HepG2 (cell line): ENCODE data around the gene FAM9C. TPM values are rescaled to one million over a fixed set of nuclear protein-coding genes. Genes with fewer than 3 reads are reported as not detected.

ENCODE experiments used
- ATAC-seq: fragments of 200-7000 bp; cut with Tn5 transposase; 3 replicates; pipeline ENCODE4 v1.9.1; 2020; ENCODE audit warnings: mild to moderate bottlenecking, moderate library complexity
- BruUV-seq: library from RNA; stranded (reverse); fragments of 400-500 nt; replicated peaks from 2 replicates; lab custom pipeline; 2021; lab: Mats Ljungman, UMichigan
- CTCF ChIA-PET: fragments of 300-600 bp; formaldehyde crosslinking; extraction: SDS; loops from one replicate; lab custom pipeline; 2021; ENCODE audit warnings: low total read pairs, inconsistent platforms, low intra/inter-chr PET ratio; lab: Yijun Ruan, JAX
- POLR2A ChIA-PET: fragments of 350-600 bp; sonication (Branson Sonifier 250); formaldehyde crosslinking; loops from one replicate; lab custom pipeline; 2020; ENCODE audit warnings: antibody characterized with exemption, inconsistent platforms; lab: Yijun Ruan, JAX
- DNase-seq: peaks from one replicate; pipeline ENCODE4 v3.0.0-alpha.2; 2015; ENCODE audit warnings: low spot score
- FAIRE-seq: peaks from 3 replicates; lab custom pipeline; 2011; peaks lifted over from hg19 to GRCh38; lab: Jason Lieb, UNC
- H2AFZ ChIP-seq: one replicate; pipeline ENCODE4 v1.6.1; 2011; ENCODE audit warnings: low read length, inconsistent platforms
- H3K27ac ChIP-seq: fragments of 300-600 bp; 3 replicates; pipeline ENCODE4 v1.8.0; 2011; ENCODE audit warnings: mixed run types, mild to moderate bottlenecking, mixed read lengths, low read length, inconsistent platforms; ENCODE audit not compliant: insufficient read depth; ENCODE audit errors: extremely low read length
- H3K27me3 ChIP-seq, 2 experiments: fragments of 200-600 bp in 1 of 2; 2 replicates in 1 of 2; 3 replicates in 1 of 2; pipeline versions ENCODE4 v1.6.0 to v1.8.0; 2011; ENCODE audit warnings: low read length in 2 of 2, mild to moderate bottlenecking in 2 of 2, moderate library complexity in 2 of 2, inconsistent platforms in 1 of 2; ENCODE audit not compliant: insufficient read depth in 2 of 2, control insufficient read depth in 1 of 2
- H3K36me3 ChIP-seq, 2 experiments: fragments of 200-600 bp in 1 of 2; replicated peaks in 1 of 2; 2 replicates in 1 of 2; 3 replicates in 1 of 2; pipeline versions ENCODE4 v1.5.1 to v1.8.0; 2011; ENCODE audit warnings: low read length in 2 of 2, inconsistent platforms in 1 of 2; ENCODE audit not compliant: insufficient read depth in 2 of 2, control insufficient read depth in 1 of 2
- H3K4me1 ChIP-seq: 2 replicates; pipeline ENCODE4 v1.5.1; 2012; ENCODE audit warnings: low read length, inconsistent platforms; ENCODE audit not compliant: insufficient read depth
- H3K4me2 ChIP-seq: 2 replicates; pipeline ENCODE4 v1.6.0; 2011; ENCODE audit warnings: low read depth, low read length, inconsistent platforms
- H3K4me3 ChIP-seq, 3 experiments: fragments of 200-600 bp in 1 of 3; sonication (generic), shearing (Covaris generic) in 1 of 3; replicated peaks in 1 of 3; 2 replicates each; pipeline ENCODE4 v1.5.1; 2011 to 2016; ENCODE audit warnings: low read length in 3 of 3, inconsistent platforms in 2 of 3, low read depth in 2 of 3, mild to moderate bottlenecking in 2 of 3, control low read depth in 1 of 3, mixed read lengths in 1 of 3; ENCODE audit not compliant: insufficient read depth in 1 of 3
- H3K79me2 ChIP-seq: one replicate; pipeline ENCODE4 v1.6.1; 2011; ENCODE audit warnings: low read length, inconsistent platforms; ENCODE audit not compliant: insufficient read depth
- H3K9ac ChIP-seq: 2 replicates; pipeline ENCODE4 v1.6.0; 2011; ENCODE audit warnings: mild to moderate bottlenecking, low read depth, low read length, inconsistent platforms; ENCODE audit not compliant: insufficient read depth
- H3K9me3 ChIP-seq: 2 replicates; pipeline ENCODE4 v1.5.1; 2012; ENCODE audit warnings: mild to moderate bottlenecking, low read length
- H4K20me1 ChIP-seq: 2 replicates; pipeline ENCODE4 v1.6.0; 2011; ENCODE audit warnings: inconsistent platforms, mild to moderate bottlenecking, low read length, moderate library complexity; ENCODE audit not compliant: insufficient read depth
- FOSL2 ChIP-seq: sonication (generic); formaldehyde crosslinking; IDR thresholded peaks from 2 replicates; pipeline ENCODE4 v1.4.0; 2020; ENCODE audit warnings: missing genetic modification reagents
- GRHL1 ChIP-seq: sonication (generic); formaldehyde crosslinking; conservative IDR thresholded peaks from 2 replicates; pipeline ENCODE4 v1.8.0; 2022; ENCODE audit warnings: missing genetic modification reagents
- HHEX ChIP-seq: IDR thresholded peaks from 2 replicates; pipeline ENCODE4 v1.6.1; 2016; ENCODE audit warnings: control low read depth
- MXI1 ChIP-seq: IDR thresholded peaks from 3 replicates; pipeline ENCODE4 v1.6.1; 2012; ENCODE audit warnings: low read depth, low read length, inconsistent platforms, borderline replicate concordance
- NCOA2 ChIP-seq: sonication (generic); formaldehyde crosslinking; IDR thresholded peaks from 2 replicates; pipeline ENCODE4 v1.8.0; 2022; ENCODE audit warnings: inconsistent platforms
- PHF5A ChIP-seq: IDR thresholded peaks from one replicate; pipeline ENCODE4 v1.6.1; 2018; ENCODE audit warnings: low read depth, missing genetic modification reagents; ENCODE audit not compliant: unreplicated experiment
- PRDM15 ChIP-seq: sonication (generic); formaldehyde crosslinking; IDR thresholded peaks from 2 replicates; pipeline ENCODE4 v1.4.0; 2020; ENCODE audit warnings: missing genetic modification reagents
- ZNF230 ChIP-seq: sonication (generic); formaldehyde crosslinking; IDR thresholded peaks from 2 replicates; pipeline ENCODE4 v1.4.0; 2020; ENCODE audit warnings: mild to moderate bottlenecking, missing genetic modification reagents
- WGBS: methylation state at CpG from one replicate; pipeline ENCODE4 v1.1.6; 2017; ENCODE audit warnings: low lambda C conversion rate; 5-methylcytosine and 5-hydroxymethylcytosine counted together
- in situ Hi-C: cut with HindIII; loops from 2 replicates; pipeline ENCODE4 v1.10.0; 2017; ENCODE audit warnings: low pct_unique_long_range_greater_than_20kb; ENCODE audit not compliant: extremely low pct_ligation_motif_present
- intact Hi-C: fragments of 100-400 bp; cut with micrococcal nuclease; formaldehyde crosslinking; loops from one replicate; pipeline ENCODE4 v1.10.0; 2022; ENCODE audit not compliant: unreplicated experiment
- polyA plus RNA-seq, 8 experiments: library from polyadenylated mRNA; depleted of rRNA in 3 of 8; stranded (reverse) in 7 of 8; unstranded in 1 of 8; fragments of >200 nt; fragmentation: Illumina TruSeq in 4 of 8; extraction: Trizol in 4 of 8; gene quantifications; 2 replicates each; pipeline versions ENCODE4 v1.2.1 to v1.2.3, GENCODE V29; 2011 to 2016; ENCODE audit warnings: low read depth in 4 of 8, missing spikeins in 1 of 8, mixed read lengths in 1 of 8; ENCODE audit not compliant: insufficient read depth in 1 of 8
- total RNA-seq, 5 experiments: library from RNA; depleted of rRNA; stranded (reverse); fragments of >200 nt; fragmentation: Illumina TruSeq; extraction: Trizol; gene quantifications; 2 replicates each; pipeline ENCODE4 v1.2.3, GENCODE V29; 2016; ENCODE audit warnings: low read depth in 1 of 5
- TF ChIP-seq, protein P1 (sequence below): sonication (generic); formaldehyde crosslinking; IDR thresholded peaks from 2 replicates; pipeline ENCODE4 v1.5.1; 2020; ENCODE audit warnings: missing genetic modification reagents, mild to moderate bottlenecking, borderline replicate concordance
- TF ChIP-seq, protein P2 (sequence below): sonication (generic); formaldehyde crosslinking; IDR thresholded peaks from 2 replicates; pipeline ENCODE4 v1.8.1; 2022; ENCODE audit warnings: low read depth, mild to moderate bottlenecking, missing genetic modification reagents

The FAM9C gene
- total and polyA plus RNA-seq, 2 of the 13 experiments (the other 11 are each of a cell fraction or from before 2014, with no cell fraction given), result not detected

DNA sequence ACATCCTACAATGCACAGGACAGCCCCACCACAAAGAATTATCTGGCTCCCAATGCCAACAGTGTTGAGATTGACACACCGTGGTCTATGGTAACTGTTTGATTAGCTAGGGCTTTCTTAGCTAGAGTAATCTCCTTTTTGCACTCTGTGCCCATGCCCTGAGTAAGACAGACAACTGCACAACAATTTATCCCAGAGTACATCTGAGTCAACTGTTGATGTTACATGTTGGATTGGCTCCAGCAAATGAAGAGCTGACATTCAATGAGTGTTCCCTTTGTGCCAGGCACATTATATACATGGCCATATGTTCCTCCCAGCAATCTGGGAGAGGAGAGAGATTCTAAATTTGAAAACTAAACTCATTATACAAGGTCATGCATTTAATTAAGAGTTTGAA lies 3.9 kb upstream of the FAM9C start:
- intact Hi-C loops (no loop called here), in situ Hi-C loops (no loop called here)
- CTCF ChIA-PET, result no interaction called here
- Histone ChIP-seq H3K9ac (no peak overlapping the region), H2AFZ (no peak overlapping the region), H3K27me3 (no peaks in the 10 kb centered on the region), H4K20me1 (no peaks in the 10 kb centered on the region), H3K27ac (no peak overlapping the region), H3K4me1 (no peaks in the 10 kb centered on the region), H3K4me3 (no peak overlapping the region), H3K79me2 (no peaks in the 10 kb centered on the region), H3K36me3 (no peaks in the 10 kb centered on the region), H3K9me3 (no peaks in the 10 kb centered on the region), H3K4me2 (no peak overlapping the region)
- no peak for DNase-seq
- POLR2A ChIA-PET, result no interaction called here
- no peak for FAIRE-seq
- BruUV-seq, result no TSS peak
- ATAC-seq, result no peak
- no peak for TF ChIP-seq HHEX (CRISPR knock-in tag)
- WGBS, result no CpG with 5 or more reads among the region's 1 CpG

DNA sequence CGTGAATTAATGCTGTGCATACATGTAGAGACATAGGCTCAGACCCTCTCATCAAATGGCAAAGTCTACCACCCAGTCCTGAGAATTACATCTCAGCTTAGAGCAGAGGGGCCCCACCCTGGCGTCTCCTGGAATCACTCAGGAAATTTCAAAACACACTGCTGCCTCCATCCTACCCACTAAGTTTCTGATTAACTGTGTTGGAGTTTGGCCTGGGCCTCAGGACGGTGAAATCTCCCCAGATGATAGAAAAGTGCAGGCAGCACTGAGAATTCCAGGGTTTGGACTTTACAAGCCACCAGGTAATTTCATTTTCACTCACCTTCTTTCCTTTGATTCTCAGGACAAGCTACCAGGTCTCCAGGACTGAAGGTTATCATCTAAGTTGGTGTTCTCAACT lies 3.3 kb upstream of the FAM9C start:
- POLR2A ChIA-PET, result no interaction called here
- no peak for FAIRE-seq
- no CpG with 5 or more reads among the region's 3 CpGs for WGBS
- no peaks in the 10 kb centered on the region for H3K79me2 ChIP-seq
- H4K20me1 ChIP-seq, result no peaks in the 10 kb centered on the region
- no peak overlapping the region for H3K4me3 ChIP-seq
- intact Hi-C loops (no loop called here), in situ Hi-C loops (no loop called here)
- BruUV-seq, result no TSS peak
- H3K27ac ChIP-seq, result no peak overlapping the region
- H3K4me2 ChIP-seq, result no peak overlapping the region
- no peak for ATAC-seq
- no peak for DNase-seq
- H3K9me3 ChIP-seq, result no peaks in the 10 kb centered on the region
- CTCF ChIA-PET, result no interaction called here
- H3K27me3 ChIP-seq, result no peaks in the 10 kb centered on the region
- no peaks in the 10 kb centered on the region for H3K36me3 ChIP-seq
- H3K9ac ChIP-seq, result no peak overlapping the region
- no peak overlapping the region for H2AFZ ChIP-seq
- no peaks in the 10 kb centered on the region for H3K4me1 ChIP-seq
- TF ChIP-seq MXI1, result no peak
- TF ChIP-seq PHF5A, result no peak
- TF ChIP-seq PRDM15, result no peak
- no peak for TF ChIP-seq GRHL1 (CRISPR knock-in tag)
- TF ChIP-seq, protein P1, sequence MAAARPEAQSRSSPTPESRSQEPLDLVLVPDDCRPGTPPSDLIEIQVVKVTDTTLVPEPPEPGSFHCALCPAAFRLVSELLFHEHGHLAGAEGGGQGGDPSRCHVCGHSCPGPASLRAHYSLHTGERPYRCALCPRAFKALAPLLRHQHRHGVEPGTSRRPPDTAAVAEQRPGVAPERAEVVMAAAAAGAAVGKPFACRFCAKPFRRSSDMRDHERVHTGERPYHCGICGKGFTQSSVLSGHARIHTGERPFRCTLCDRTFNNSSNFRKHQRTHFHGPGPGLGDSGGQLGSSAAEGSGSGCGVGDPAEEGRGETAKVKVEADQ (CRISPR knock-in tag), result no peak
- TF ChIP-seq ZNF230 (CRISPR knock-in tag), result no peak
- TF ChIP-seq FOSL2 (CRISPR knock-in tag), result no peak
- no peak for TF ChIP-seq NCOA2
- TF ChIP-seq, protein P2, sequence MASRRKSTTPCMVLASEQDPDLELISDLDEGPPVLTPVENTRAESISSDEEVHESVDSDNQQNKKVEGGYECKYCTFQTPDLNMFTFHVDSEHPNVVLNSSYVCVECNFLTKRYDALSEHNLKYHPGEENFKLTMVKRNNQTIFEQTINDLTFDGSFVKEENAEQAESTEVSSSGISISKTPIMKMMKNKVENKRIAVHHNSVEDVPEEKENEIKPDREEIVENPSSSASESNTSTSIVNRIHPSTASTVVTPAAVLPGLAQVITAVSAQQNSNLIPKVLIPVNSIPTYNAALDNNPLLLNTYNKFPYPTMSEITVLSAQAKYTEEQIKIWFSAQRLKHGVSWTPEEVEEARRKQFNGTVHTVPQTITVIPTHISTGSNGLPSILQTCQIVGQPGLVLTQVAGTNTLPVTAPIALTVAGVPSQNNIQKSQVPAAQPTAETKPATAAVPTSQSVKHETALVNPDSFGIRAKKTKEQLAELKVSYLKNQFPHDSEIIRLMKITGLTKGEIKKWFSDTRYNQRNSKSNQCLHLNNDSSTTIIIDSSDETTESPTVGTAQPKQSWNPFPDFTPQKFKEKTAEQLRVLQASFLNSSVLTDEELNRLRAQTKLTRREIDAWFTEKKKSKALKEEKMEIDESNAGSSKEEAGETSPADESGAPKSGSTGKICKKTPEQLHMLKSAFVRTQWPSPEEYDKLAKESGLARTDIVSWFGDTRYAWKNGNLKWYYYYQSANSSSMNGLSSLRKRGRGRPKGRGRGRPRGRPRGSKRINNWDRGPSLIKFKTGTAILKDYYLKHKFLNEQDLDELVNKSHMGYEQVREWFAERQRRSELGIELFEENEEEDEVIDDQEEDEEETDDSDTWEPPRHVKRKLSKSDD (CRISPR knock-in tag), result no peak
